Colonic mucosa (tissue), 4 donors: ENCODE measurements around the gene FNBP1. TPM values are rescaled to one million over a fixed set of nuclear protein-coding genes. Genes with fewer than 3 reads are reported as not detected.

Experiments
- DNase-seq: peaks from one replicate; pipeline ENCODE4 v3.0.0-alpha.2; 2020
- H3K27ac ChIP-seq: fragments of 200-600 bp; one replicate; pipeline ENCODE4 v1.8.0; 2021
- H3K27me3 ChIP-seq: fragments of 200-600 bp; one replicate; pipeline ENCODE4 v1.8.0; 2021
- H3K36me3 ChIP-seq: fragments of 200-600 bp; one replicate; pipeline ENCODE4 v1.8.0; 2021
- H3K4me1 ChIP-seq: fragments of 200-600 bp; one replicate; pipeline ENCODE4 v1.8.0; 2021; ENCODE audit warnings: mild to moderate bottlenecking
- H3K4me3 ChIP-seq: fragments of 200-600 bp; one replicate; pipeline ENCODE4 v1.8.0; 2021
- H3K9ac ChIP-seq, 2 donors: one replicate each; pipeline ENCODE4 v1.7.0; 2013; ENCODE audit warnings: control low read depth in 2 of 2, low read depth in 2 of 2, low read length in 2 of 2
- H3K9me3 ChIP-seq: fragments of 200-600 bp; one replicate; pipeline ENCODE4 v1.8.0; 2021
- CTCF ChIP-seq: fragments of 200-600 bp; IDR thresholded peaks from one replicate; pipeline ENCODE4 v1.8.0; 2022; ENCODE audit warnings: antibody characterized with exemption, mild to moderate bottlenecking
- intact Hi-C: fragments of 100-400 bp; cut with DNase I; formaldehyde crosslinking; loops from one replicate; pipeline ENCODE4 v1.14.1; 2022
- total RNA-seq, 2 donors: library from RNA; stranded (reverse); fragmentation: NEBNext Ultra II Directional in 1 of 2; extraction: Animal tissue kit (Norgen Biotek cat#: 25700) in 1 of 2; gene quantifications; one replicate each; pipeline ENCODE4 v1.2.1, GENCODE V29; 2021
- donor health status: healthy.
- donor health status: DM: no; HTN: no; CAD: no.
- donor health status: DM: no; HTN: no; CAD: no.

The FNBP1 gene
- total RNA-seq, 2 donors from 2014 or later, result 24.7 to 55.5 TPM

- intact Hi-C loops, result no loop called here
- H3K9me3 ChIP-seq, result no peaks in the 10 kb centered on the region
- no peaks in the 10 kb centered on the region for H3K27me3 ChIP-seq
- peaks cover 15% of the 10 kb centered on the region for H3K36me3 ChIP-seq
- no peaks in the 10 kb centered on the region for H3K4me1 ChIP-seq
- DNase-seq, result no peak
- TF ChIP-seq CTCF, result no peak
- H3K4me3 ChIP-seq, result no peak overlapping the region
- H3K9ac ChIP-seq, result no peak overlapping the region
- no peak overlapping the region for H3K27ac ChIP-seq
Measured at GRCh38 chr9:130078547-130078946, 35.6 kb upstream of the FNBP1 start.

DNA sequence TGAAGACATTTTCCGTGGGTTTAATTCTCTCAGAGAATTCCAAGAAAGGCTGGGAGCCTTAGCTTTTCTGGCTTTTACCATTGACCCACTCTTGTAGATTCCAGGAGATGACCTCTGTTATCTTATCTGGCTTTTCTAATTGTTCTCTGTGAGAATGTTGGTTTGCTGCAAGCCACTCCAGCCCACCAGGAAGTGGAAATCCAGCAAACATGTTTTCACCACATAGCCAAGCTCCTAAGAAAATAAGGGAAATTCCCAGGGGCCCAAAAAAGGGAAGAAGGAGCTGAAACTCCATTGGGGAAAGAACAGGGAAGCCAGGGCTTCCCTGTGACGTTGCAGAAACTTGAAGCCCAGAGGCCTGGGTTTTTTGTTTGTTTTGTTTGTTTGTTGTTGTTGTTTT is 30.4 kb upstream of the FNBP1 start:
- intact Hi-C loops, result no loop called here
- TF ChIP-seq CTCF, result no peak
- Histone ChIP-seq H3K27me3 (no peaks in the 10 kb centered on the region), H3K36me3 (peaks cover 10% of the 10 kb centered on the region), H3K9ac (no peak overlapping the region), H3K4me1 (peaks cover 8% of the 10 kb centered on the region), H3K4me3 (no peak overlapping the region), H3K9me3 (no peaks in the 10 kb centered on the region), H3K27ac (no peak overlapping the region)
- no peak for DNase-seq

- H3K9ac ChIP-seq, result no peak overlapping the region
- intact Hi-C loops, result no loop called here
- H3K9me3 ChIP-seq, result no peaks in the 10 kb centered on the region
- H3K36me3 ChIP-seq, result peaks cover 10% of the 10 kb centered on the region
- H3K4me1 ChIP-seq, result peaks cover 8% of the 10 kb centered on the region
- no peak overlapping the region for H3K4me3 ChIP-seq
- DNase-seq, result no peak
- TF ChIP-seq CTCF, result no peak
- H3K27me3 ChIP-seq, result no peaks in the 10 kb centered on the region
- no peak overlapping the region for H3K27ac ChIP-seq
Measured at GRCh38 chr9:130072515-130073235, 29.7 kb upstream of the FNBP1 start.

GRCh38 chr9:130069048-130069447 is 26.1 kb upstream of the FNBP1 start:
- no peak for TF ChIP-seq CTCF
- Histone ChIP-seq H3K4me3 (no peak overlapping the region), H3K9me3 (no peaks in the 10 kb centered on the region), H3K36me3 (no peaks in the 10 kb centered on the region), H3K27ac (no peak overlapping the region), H3K27me3 (no peaks in the 10 kb centered on the region), H3K9ac (no peak overlapping the region), H3K4me1 (peaks cover 8% of the 10 kb centered on the region)
- intact Hi-C loops, result no loop called here
- no peak for DNase-seq

GRCh38 chr9:130064621-130065020 is 21.6 kb upstream of the FNBP1 start:
- no peak overlapping the region for H3K27ac ChIP-seq
- H3K27me3 ChIP-seq, result no peaks in the 10 kb centered on the region
- intact Hi-C loops, result no loop called here
- no peak for DNase-seq
- no peaks in the 10 kb centered on the region for H3K36me3 ChIP-seq
- no peak overlapping the region for H3K4me3 ChIP-seq
- H3K4me1 ChIP-seq, result no peaks in the 10 kb centered on the region
- no peak for TF ChIP-seq CTCF
- no peaks in the 10 kb centered on the region for H3K9me3 ChIP-seq
- H3K9ac ChIP-seq, result no peak overlapping the region
